GM10266 (cell line): ENCODE data around the gene RALY.

Experiments
- DNase-seq: peaks from one replicate; pipeline ENCODE4 v3.0.0; 2012; ENCODE audit errors: extremely low spot score
- TF ChIP-seq, protein P1 (sequence below): IDR thresholded peaks from 2 replicates; pipeline ENCODE4 v1.5.1; 2012; ENCODE audit warnings: mild to moderate bottlenecking, low read depth; ENCODE audit not compliant: control insufficient read depth, insufficient read depth; ENCODE audit errors: missing control alignments

RALY gene

GRCh38 chr20:33994222-33994913 is 657 bp downstream of the RALY start:
- peak; percentile 82 for DNase-seq
- TF ChIP-seq, protein P1, sequence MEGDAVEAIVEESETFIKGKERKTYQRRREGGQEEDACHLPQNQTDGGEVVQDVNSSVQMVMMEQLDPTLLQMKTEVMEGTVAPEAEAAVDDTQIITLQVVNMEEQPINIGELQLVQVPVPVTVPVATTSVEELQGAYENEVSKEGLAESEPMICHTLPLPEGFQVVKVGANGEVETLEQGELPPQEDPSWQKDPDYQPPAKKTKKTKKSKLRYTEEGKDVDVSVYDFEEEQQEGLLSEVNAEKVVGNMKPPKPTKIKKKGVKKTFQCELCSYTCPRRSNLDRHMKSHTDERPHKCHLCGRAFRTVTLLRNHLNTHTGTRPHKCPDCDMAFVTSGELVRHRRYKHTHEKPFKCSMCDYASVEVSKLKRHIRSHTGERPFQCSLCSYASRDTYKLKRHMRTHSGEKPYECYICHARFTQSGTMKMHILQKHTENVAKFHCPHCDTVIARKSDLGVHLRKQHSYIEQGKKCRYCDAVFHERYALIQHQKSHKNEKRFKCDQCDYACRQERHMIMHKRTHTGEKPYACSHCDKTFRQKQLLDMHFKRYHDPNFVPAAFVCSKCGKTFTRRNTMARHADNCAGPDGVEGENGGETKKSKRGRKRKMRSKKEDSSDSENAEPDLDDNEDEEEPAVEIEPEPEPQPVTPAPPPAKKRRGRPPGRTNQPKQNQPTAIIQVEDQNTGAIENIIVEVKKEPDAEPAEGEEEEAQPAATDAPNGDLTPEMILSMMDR = no peak

- TF ChIP-seq, protein P1 = no peak
- no peak for DNase-seq
Measured at GRCh38 chr20:33995053-33995831, 1.5 kb downstream of the RALY start.

- DNase-seq = no peak
Measured at GRCh38 chr20:33999025-33999649, 5.4 kb downstream of the RALY start.

DNA sequence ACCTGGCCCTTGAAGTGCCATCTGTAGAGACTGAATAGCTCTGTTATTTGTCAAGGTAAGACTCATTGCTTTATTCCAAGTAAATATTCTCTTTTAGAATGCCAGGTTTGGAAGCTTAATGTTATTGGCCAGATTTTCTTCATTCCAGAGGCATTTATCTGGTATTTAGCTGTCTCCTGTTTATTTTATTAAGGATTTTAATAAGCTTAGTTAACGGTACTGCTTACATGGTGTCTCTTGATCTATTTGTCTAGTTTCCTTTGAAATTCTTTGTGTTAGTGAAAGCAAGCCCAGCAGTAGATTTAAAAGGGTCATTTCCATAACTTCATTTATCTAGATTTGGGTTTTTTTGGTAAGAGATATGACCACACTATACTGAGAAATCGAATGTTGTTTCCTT is 7.7 kb downstream of the RALY start:
- DNase-seq = no peak
- TF ChIP-seq, protein P1 = no peak

More at GRCh38 chr20:33999025-33999649, 5.4 kb downstream of the RALY start:
- TF ChIP-seq, protein P1 = no peak

GRCh38 chr20:34004227-34004626 is 10.5 kb downstream of the RALY start:
- DNase-seq = no peak
- TF ChIP-seq, protein P1 = no peak

- TF ChIP-seq, protein P1 = no peak
- no peak for DNase-seq
Measured at GRCh38 chr20:34004790-34005457, 11.2 kb downstream of the RALY start.
